Activated T-helper 17 cell treated with anti-CD3 and anti-CD28 coated beads, Interleukin-2, amount 50 U/mL, for 72 hours (primary cell): Measurements from ENCODE around the gene MTMR3. TPM values are rescaled to one million over a fixed set of nuclear protein-coding genes. Genes with fewer than 3 reads are reported as not detected.
"Not testable (repeated sequence)": the region's sequence is repeated elsewhere in the genome, so short reads cannot be mapped to it uniquely, and the experiment has no call there.

Experiments used
- ATAC-seq: fragments of 150-1000 bp; cut with Tn5 transposase; replicated peaks from 2 replicates; pipeline ENCODE4 v1.10.0; 2021; ENCODE audit warnings: mild to moderate bottlenecking, moderate library complexity
- H3K27ac Mint-ChIP-seq: one replicate; pipeline ENCODE4 v1.8.0; 2022; ENCODE audit warnings: mixed read lengths
- H3K27me3 Mint-ChIP-seq: one replicate; pipeline ENCODE4 v1.8.0; 2022; ENCODE audit warnings: mixed read lengths
- H3K36me3 Mint-ChIP-seq: one replicate; pipeline ENCODE4 v1.8.0; 2022; ENCODE audit warnings: low read depth, mild to moderate bottlenecking, mixed read lengths
- H3K4me1 Mint-ChIP-seq: one replicate; pipeline ENCODE4 v1.8.0; 2022; ENCODE audit warnings: mixed read lengths
- H3K4me3 Mint-ChIP-seq: one replicate; pipeline ENCODE4 v1.8.0; 2022; ENCODE audit warnings: mild to moderate bottlenecking, mixed read lengths
- H3K9me3 Mint-ChIP-seq: one replicate; pipeline ENCODE4 v1.8.0; 2022; ENCODE audit warnings: mixed read lengths
- total RNA-seq, 2 donors: library from RNA; stranded (reverse); gene quantifications; one replicate each; pipeline ENCODE4 v1.2.3, GENCODE V29; 2022

MTMR3 gene
- total RNA-seq, 2 donors from 2014 or later: 24.7 to 34.7 TPM

DNA sequence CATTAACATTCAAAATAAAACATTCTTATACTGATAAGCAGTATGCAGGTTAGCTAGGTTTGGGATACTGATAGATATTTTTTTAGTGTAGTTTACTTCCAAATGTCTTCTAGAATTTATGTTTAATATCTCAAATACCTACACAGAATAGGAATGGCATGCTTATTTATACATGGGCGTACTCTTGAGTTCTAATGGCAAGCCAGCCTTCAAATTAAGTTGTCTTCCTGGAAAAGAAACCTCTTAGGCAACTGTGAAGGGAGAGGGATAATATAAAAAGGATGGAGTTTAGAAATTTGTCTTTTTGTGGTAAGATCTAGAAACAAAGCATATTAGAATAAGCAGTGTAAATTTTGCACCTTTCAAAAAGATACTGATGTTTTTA, 65.4 kb downstream of the MTMR3 start:
- H3K4me1 Mint-ChIP-seq: peaks cover 43% of the 10 kb centered on the region
- H3K36me3 Mint-ChIP-seq: no peaks in the 10 kb centered on the region
- H3K4me3 Mint-ChIP-seq: no peak overlapping the region
- H3K9me3 Mint-ChIP-seq: no peaks in the 10 kb centered on the region
- no peak for ATAC-seq
- H3K27ac Mint-ChIP-seq: peak overlapping the region; percentile 28
- H3K27me3 Mint-ChIP-seq: no peaks in the 10 kb centered on the region

DNA sequence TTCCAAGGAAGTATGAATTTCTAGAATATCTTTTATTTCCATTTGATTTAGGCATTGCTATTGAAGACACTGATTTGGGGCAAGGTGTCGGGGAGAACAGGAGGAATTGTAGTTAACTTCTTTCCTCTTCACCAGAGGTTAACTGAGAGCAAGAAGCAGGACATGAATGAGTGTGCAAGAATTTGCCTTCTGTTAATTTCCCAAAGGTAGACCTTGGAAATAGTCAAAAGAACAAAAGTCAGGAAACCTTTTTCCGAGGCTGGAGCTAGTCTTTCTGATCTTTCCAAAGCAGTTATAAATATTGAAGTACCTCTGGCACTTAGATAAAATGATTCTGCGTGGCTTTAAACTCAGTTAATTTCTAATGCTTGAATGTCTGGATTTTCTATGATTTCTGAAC, 66.9 kb downstream of the MTMR3 start:
- Mint-ChIP-seq H3K36me3 (no peaks in the 10 kb centered on the region), H3K27ac (no peak overlapping the region), H3K4me3 (no peak overlapping the region), H3K4me1 (peaks cover 36% of the 10 kb centered on the region), H3K27me3 (no peaks in the 10 kb centered on the region), H3K9me3 (no peaks in the 10 kb centered on the region)
- no peak for ATAC-seq

DNA sequence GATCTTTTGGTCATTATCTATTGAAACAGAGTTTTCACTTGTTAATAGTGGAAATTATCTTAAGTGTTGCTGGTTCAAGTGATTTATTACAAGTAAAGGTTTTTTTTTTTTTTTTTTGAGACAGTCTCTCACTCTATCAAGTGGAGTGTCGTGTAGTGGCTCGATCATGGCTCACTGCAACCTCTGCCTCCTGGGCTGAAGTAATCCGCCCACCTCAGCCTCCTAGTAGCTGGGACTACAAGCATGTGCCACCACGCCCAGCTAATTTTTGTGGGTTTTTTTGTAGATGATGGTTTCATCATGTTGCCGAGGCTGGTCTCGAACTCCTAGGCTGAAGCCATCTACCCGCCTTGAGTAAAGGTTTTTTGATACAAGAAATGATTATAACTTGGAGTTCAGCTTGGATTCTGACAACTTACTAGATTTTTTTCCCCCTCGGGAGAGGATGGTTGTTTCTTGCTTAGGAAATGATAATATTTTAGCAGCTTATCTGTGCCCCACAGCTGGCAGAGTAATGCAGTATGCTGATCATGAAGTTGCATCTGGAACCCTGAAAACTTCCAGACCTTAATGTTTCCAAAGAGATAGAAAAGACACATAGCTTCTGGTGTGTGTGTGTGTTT, 68.9 kb downstream of the MTMR3 start:
- H3K36me3 Mint-ChIP-seq: peaks cover 2% of the 10 kb centered on the region
- no peak overlapping the region for H3K4me3 Mint-ChIP-seq
- no peaks in the 10 kb centered on the region for H3K27me3 Mint-ChIP-seq

DNA sequence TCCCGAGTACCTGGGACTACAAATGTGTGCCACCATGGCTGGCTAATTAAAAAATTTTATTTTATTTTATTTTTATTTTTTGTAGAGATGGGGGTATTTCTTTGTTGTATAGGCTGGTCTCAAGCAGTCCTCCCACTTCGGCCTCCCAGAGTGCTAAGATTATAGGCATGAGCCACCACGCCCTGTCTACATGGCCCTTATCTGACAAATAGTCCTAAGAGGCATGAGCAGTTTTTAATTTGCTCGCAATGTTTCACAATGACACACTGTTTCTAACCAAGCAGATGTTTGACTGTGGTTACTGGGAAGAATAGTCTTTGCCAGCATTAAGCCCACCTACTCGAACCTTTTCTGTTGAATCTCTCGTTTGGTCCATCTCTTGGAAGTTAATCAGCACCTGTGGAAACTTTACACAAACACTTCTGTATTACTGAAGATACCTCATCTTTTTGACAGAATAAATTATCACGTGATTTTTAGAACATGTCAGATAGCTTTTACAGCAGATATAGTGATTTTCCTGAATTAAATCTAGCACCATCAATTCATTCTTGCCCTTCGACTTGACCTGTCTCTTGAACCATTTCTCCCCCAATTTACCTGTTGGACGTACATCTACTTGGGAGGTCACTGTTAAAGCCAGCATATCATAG, 71.4 kb downstream of the MTMR3 start:
- H3K27me3 Mint-ChIP-seq: no peaks in the 10 kb centered on the region
- H3K27ac Mint-ChIP-seq: no peak overlapping the region
- ATAC-seq: no peak
- no peak overlapping the region for H3K4me3 Mint-ChIP-seq
- peaks cover 18% of the 10 kb centered on the region for H3K4me1 Mint-ChIP-seq
- H3K36me3 Mint-ChIP-seq: peaks cover 14% of the 10 kb centered on the region
- H3K9me3 Mint-ChIP-seq: no peaks in the 10 kb centered on the region

More for the DNA sequence above, 68.9 kb downstream of the MTMR3 start:
- Mint-ChIP-seq H3K27ac (no peak overlapping the region), H3K9me3 (no peaks in the 10 kb centered on the region), H3K4me1 (peaks cover 29% of the 10 kb centered on the region)
- ATAC-seq: no peak

DNA sequence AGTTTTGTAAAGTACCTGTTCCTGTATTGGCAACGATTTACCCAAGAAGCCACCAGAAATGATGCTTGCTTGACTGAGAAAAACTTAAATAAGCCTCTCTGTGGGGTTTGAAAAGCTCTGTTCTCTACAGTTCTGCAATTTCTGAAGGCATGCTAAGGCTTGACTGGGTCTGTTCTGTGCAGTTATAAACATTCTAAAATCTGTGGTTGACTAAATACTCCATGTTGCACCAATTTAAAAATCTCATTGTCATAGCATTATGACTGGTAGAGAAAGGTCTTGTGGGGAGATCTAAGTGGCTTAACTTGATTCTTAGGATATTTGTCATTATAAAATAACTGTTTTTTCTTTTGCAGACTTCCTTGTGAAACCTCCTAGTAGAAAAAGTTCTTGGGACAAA, 73.7 kb downstream of the MTMR3 start:
- Mint-ChIP-seq H3K9me3 (no peaks in the 10 kb centered on the region), H3K4me1 (peaks cover 4% of the 10 kb centered on the region), H3K4me3 (no peak overlapping the region), H3K36me3 (peaks cover 19% of the 10 kb centered on the region), H3K27me3 (no peaks in the 10 kb centered on the region), H3K27ac (no peak overlapping the region)
- no peak for ATAC-seq

DNA sequence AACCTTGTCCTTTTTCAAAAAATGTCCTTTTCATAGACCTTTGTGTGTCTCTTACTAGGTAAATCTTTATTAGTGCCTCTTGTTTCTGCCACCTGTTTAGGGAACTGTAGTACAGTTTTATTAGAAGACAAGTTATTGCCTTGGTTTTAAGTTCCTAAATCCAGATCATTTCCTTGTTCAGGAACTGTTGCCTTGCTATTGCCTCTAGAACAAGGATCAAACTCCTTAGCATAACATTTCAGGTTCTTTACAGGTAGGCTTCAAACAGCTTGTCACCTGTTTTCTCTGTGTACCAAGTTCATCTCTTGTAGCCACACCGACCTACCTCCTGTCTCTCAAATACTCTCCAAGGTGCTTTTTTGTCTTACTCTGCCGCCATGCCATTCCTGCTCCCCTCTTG, 75.2 kb downstream of the MTMR3 start:
- Mint-ChIP-seq H3K4me3 (no peak overlapping the region), H3K9me3 (no peaks in the 10 kb centered on the region), H3K36me3 (peaks cover 25% of the 10 kb centered on the region), H3K27ac (no peak overlapping the region), H3K4me1 (peaks cover 4% of the 10 kb centered on the region), H3K27me3 (no peaks in the 10 kb centered on the region)
- ATAC-seq: no peak

DNA sequence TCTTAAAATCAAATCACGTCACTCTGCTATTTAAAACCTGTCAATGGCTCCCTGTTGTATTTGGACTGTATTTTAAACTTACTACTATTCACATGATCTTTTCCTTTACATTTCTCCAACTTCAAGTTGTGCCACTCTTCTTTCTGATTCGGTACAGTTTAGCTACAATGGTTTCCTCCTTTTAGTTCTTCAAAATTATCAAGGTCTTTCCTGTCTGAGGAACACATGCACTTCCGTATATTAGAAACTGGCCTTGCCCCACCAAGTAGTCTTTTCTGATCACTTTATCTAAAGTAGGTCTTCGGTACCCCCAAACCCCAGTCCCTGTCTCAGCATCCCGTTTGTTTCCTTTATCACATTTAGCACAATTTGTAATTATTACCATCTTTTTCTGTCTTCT, 81.8 kb downstream of the MTMR3 start:
- Mint-ChIP-seq H3K4me1 (peaks cover 13% of the 10 kb centered on the region), H3K27me3 (no peaks in the 10 kb centered on the region), H3K4me3 (no peak overlapping the region), H3K36me3 (peaks cover 9% of the 10 kb centered on the region), H3K27ac (no peak overlapping the region), H3K9me3 (no peaks in the 10 kb centered on the region)
- ATAC-seq: no peak

DNA sequence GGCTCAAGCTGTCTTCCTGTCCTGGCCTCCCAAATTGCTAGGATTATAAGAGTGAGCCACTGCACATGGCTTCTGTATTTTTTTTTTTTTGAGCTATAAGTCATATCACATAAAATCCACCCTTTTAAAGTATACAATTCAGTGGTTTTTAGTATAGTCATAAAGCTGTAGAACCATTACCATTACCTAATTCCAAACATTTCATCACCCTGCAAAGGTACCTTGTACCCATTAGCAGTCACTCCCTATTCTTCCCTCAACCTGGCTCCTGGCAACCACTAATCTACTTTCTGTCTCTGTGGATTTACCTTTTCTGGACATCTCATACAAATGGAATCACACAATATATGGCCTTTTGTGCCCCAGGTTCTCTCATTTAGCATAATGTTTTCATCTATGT, 84.5 kb downstream of the MTMR3 start:
- H3K4me1 Mint-ChIP-seq: peaks cover 13% of the 10 kb centered on the region
- no peaks in the 10 kb centered on the region for H3K27me3 Mint-ChIP-seq
- H3K27ac Mint-ChIP-seq: no peak overlapping the region
- H3K36me3 Mint-ChIP-seq: peaks cover 22% of the 10 kb centered on the region
- no peak overlapping the region for H3K4me3 Mint-ChIP-seq
- no peaks in the 10 kb centered on the region for H3K9me3 Mint-ChIP-seq
- ATAC-seq: no peak

DNA sequence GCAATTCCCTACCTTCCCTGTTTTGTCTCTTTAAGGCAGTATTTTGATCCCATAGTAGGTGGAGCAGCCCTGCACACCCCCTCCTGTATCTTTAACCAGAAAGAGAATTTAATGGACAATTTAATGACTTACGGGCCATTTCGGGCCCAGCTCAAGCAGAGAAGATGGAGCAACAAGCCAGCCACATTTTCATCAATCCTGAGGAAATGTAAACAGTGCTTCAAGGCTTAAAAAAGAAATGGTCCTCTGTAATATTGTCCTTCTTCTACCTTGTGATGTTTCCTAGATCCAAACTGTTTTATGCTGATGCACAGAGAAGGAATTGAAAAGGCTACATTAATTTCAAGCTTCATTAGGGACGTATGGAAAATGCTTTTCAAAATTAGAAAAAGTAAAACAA, 88.6 kb downstream of the MTMR3 start:
- ATAC-seq: no peak
- no peak overlapping the region for H3K27ac Mint-ChIP-seq
- no peak overlapping the region for H3K4me3 Mint-ChIP-seq
- no peaks in the 10 kb centered on the region for H3K9me3 Mint-ChIP-seq
- H3K27me3 Mint-ChIP-seq: no peaks in the 10 kb centered on the region
- peaks cover 37% of the 10 kb centered on the region for H3K36me3 Mint-ChIP-seq
- peaks cover 11% of the 10 kb centered on the region for H3K4me1 Mint-ChIP-seq

DNA sequence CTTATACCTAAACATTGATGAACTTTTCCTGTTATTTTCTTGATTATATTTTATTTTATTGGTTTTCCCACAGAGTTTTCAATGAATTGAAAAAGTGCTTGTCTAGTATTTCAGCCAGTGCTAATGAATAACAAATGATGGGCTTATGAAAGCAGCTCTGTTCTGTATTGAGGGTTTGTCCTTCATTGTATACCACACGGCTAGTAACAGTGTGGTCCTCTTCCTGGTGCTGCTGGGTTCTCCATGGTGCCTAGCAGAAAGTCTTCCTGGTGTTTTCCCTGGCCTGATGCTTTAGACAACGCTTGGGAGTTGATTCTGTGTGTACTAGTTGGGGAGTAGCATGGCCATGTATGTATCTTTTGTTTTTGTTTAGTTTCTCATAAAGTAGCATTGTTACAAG, 89.1 kb downstream of the MTMR3 start:
- peaks cover 11% of the 10 kb centered on the region for H3K4me1 Mint-ChIP-seq
- peaks cover 37% of the 10 kb centered on the region for H3K36me3 Mint-ChIP-seq
- no peak for ATAC-seq
- no peak overlapping the region for H3K4me3 Mint-ChIP-seq
- H3K27ac Mint-ChIP-seq: no peak overlapping the region
- H3K27me3 Mint-ChIP-seq: no peaks in the 10 kb centered on the region
- no peaks in the 10 kb centered on the region for H3K9me3 Mint-ChIP-seq

DNA sequence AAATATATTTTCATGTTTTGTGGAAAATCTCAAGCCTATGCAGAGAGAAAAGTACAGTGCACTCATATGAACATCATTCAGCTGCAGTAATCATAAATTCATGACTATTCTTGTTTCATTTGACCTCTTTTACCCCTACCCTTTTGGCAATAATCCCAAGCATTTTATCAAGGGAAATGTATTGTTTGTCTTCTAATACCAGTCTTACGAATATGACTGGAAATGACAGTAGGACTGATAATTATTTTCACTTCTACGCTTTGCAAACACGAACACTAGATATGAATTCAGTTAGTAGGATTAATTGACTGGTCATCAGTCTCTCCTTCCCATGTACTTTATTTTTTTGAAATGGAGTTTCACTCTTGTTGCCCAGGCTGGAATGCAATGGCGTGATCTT, 90.3 kb downstream of the MTMR3 start:
- Mint-ChIP-seq H3K27ac (no peak overlapping the region), H3K27me3 (no peaks in the 10 kb centered on the region), H3K9me3 (no peaks in the 10 kb centered on the region), H3K4me3 (no peak overlapping the region), H3K36me3 (peaks cover 37% of the 10 kb centered on the region), H3K4me1 (peaks cover 6% of the 10 kb centered on the region)
- ATAC-seq: no peak

DNA sequence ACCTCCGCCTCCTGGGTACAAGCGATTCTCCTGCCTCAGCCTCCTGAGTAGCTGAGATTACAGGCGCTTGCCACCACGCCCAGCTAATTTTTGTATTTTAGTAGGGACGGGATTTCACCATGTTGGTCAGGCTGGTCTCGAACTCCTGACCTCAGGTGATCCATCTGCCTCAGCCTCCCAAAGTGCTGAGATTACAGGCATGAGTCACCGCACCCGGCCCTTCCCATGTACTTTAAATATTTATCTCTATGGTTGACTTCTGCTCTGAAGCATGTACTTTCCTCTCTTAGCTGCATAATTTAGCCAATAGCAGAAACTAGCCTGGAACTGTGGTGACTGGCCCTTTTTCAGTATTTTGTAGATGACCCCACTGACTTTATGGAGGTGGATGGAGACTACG, 90.7 kb downstream of the MTMR3 start:
- H3K9me3 Mint-ChIP-seq, H3K27ac Mint-ChIP-seq, ATAC-seq, H3K27me3 Mint-ChIP-seq, H3K4me1 Mint-ChIP-seq, H3K4me3 Mint-ChIP-seq: not testable (repeated sequence)
- peaks cover 40% of the 10 kb centered on the region for H3K36me3 Mint-ChIP-seq

DNA sequence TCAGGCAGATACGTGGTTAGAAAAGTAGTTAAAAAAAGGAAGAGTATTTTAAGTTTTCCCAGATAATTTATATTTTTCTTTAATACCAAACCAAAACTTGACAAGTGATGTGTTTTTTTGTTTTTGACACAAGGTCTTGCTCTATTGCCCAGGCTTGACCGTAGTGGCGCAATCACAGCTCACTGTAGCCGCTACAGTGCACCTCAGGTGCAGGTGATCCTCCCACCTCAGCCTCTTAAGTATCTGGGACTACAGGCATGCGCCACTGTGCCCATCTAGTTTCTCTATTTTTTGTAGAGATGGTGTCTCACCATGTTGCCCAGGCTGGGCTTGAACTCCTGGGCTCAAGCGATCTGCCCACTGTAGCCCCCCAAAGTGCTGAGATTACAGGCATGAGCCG, 92.5 kb downstream of the MTMR3 start:
- no peak overlapping the region for H3K27ac Mint-ChIP-seq
- no peaks in the 10 kb centered on the region for H3K9me3 Mint-ChIP-seq
- no peak for ATAC-seq
- peaks cover 54% of the 10 kb centered on the region for H3K36me3 Mint-ChIP-seq
- no peaks in the 10 kb centered on the region for H3K27me3 Mint-ChIP-seq
- peaks cover 6% of the 10 kb centered on the region for H3K4me1 Mint-ChIP-seq
- no peak overlapping the region for H3K4me3 Mint-ChIP-seq

DNA sequence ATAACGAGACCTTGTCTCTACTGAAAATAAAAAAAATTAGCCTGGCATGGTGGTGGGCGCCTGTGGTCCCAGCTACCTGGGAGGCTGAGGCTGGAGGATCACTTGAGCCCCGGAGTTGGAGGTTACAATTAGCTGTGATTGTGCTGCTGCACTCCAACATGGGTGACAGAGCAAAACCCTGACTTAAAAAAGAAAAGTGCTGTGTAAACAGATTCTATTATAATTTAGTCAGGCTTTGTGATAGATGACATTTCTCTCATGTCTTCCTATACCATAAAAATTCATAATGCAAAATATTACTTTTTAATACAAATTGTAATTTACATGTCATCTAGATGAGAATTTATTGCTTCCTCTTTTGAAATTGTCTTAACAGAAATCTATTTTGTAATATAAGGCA, 94.1 kb downstream of the MTMR3 start:
- Mint-ChIP-seq H3K27ac (no peak overlapping the region), H3K36me3 (peaks cover 50% of the 10 kb centered on the region), H3K4me1 (peaks cover 6% of the 10 kb centered on the region), H3K9me3 (no peaks in the 10 kb centered on the region), H3K27me3 (no peaks in the 10 kb centered on the region), H3K4me3 (no peak overlapping the region)
- ATAC-seq: no peak

DNA sequence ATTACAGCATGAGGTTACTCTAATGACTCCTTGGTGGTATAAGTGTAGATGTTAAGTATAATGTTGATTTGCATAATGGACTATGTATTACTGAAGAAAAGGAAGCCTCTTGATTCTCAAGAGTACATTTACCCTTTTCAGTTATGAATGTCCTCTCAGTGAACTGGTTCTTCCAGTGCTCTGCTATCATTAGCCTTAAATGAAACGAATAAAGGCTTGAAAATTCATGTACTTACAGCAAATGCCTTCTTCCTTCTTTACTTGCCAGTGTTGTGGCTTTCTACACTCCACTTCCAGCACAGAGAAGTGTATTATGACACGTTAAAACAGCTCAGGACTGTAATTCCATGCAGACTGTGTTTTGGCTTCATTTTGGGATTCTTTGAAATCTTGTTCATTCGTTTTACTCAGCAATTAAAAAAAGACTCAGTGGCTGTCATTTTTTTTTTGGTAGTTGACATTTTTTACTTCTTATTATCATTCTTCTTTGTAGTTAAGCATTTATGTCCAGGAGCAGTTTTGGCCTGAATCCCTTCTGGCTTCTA, 96.9 kb downstream of the MTMR3 start:
- no peak overlapping the region for H3K27ac Mint-ChIP-seq
- H3K9me3 Mint-ChIP-seq: no peaks in the 10 kb centered on the region
- peaks cover 49% of the 10 kb centered on the region for H3K36me3 Mint-ChIP-seq
- no peak for ATAC-seq
- no peaks in the 10 kb centered on the region for H3K27me3 Mint-ChIP-seq
- peaks cover 5% of the 10 kb centered on the region for H3K4me1 Mint-ChIP-seq
- no peak overlapping the region for H3K4me3 Mint-ChIP-seq
